ENCODE data around the gene ACKR2. TPM values are rescaled to one million over a fixed set of nuclear protein-coding genes. Genes with fewer than 3 reads are reported as not detected.

The ACKR2 gene
- polyA plus RNA-seq, 1 donor (not counting 4 experiments of a cell fraction or from before 2014, with no cell fraction given), result 0.22 TPM

DNA sequence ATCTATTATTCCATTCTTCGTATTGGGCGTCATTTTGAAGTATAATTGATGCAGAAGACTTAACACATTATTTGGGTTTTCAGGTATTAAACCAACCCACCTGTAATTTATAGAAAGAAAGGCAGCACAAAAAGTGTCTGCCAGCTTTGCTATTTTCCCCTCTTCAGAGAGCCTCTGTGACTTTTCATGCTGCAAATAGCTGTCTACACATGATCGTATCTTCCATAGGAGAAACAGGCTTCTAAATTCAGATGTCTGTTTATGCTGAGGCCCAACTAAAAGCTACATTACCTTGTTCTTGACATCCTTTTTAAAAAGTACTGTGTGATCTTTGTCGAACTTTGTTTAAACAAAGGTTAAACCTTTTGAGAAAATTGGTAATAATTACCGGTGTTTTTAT, 5.0 kb downstream of the ACKR2 start:
- Histone ChIP-seq H4K20me1 (ENCODE audit: control insufficient read depth, extremely low read depth, insufficient read depth, low read length) (no peaks in the 10 kb centered on the region), H3K9ac (ENCODE audit: control insufficient read depth, extremely low read depth, insufficient read depth, low read length) (no peak overlapping the region), H3K79me2 (ENCODE audit: control insufficient read depth, insufficient read depth, low read length) (no peaks in the 10 kb centered on the region), H2AFZ (ENCODE audit: control insufficient read depth, low read length) (no peak overlapping the region), H3K4me3 (ENCODE audit: control insufficient read depth in 2 of 3, extremely low read depth in 1 of 3, insufficient read depth in 2 of 3, low read depth in 1 of 3, low read length in 3 of 3) (no peak overlapping the region), H3K9me1 (ENCODE audit: control insufficient read depth, extremely low read depth, insufficient read depth, low read length) (no peaks in the 10 kb centered on the region), H3K4me1 (ENCODE audit: control insufficient read depth, extremely low read depth, insufficient read depth, low read length) (peaks cover 10% of the 10 kb centered on the region), H3K36me3 (ENCODE audit: control insufficient read depth in 2 of 2, extremely low read depth in 1 of 2, insufficient read depth in 2 of 2, low read length in 2 of 2) (no peaks in the 10 kb centered on the region), H3K9me3 (ENCODE audit: control insufficient read depth, low read depth, low read length) (no peaks in the 10 kb centered on the region), H3K27ac (ENCODE audit: control insufficient read depth, insufficient read depth, low read length) (no peak overlapping the region), H3K4me2 (ENCODE audit: control insufficient read depth, extremely low read depth, insufficient read depth, low read depth, low read length) (no peak overlapping the region), H3K27me3 (ENCODE audit: control insufficient read depth, extremely low read depth, insufficient read depth, low read length) (no peaks in the 10 kb centered on the region)
- dilution Hi-C loops (cut with MboI; ENCODE audit: extremely low pct_ligation_motif_present, low sequenced_read_pairs), result no loop called here
- no peak for DNase-seq (ENCODE audit: low read depth, low spot score)
- TF ChIP-seq, protein P1, sequence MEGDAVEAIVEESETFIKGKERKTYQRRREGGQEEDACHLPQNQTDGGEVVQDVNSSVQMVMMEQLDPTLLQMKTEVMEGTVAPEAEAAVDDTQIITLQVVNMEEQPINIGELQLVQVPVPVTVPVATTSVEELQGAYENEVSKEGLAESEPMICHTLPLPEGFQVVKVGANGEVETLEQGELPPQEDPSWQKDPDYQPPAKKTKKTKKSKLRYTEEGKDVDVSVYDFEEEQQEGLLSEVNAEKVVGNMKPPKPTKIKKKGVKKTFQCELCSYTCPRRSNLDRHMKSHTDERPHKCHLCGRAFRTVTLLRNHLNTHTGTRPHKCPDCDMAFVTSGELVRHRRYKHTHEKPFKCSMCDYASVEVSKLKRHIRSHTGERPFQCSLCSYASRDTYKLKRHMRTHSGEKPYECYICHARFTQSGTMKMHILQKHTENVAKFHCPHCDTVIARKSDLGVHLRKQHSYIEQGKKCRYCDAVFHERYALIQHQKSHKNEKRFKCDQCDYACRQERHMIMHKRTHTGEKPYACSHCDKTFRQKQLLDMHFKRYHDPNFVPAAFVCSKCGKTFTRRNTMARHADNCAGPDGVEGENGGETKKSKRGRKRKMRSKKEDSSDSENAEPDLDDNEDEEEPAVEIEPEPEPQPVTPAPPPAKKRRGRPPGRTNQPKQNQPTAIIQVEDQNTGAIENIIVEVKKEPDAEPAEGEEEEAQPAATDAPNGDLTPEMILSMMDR (optimal IDR thresholded peaks at IDR 0.05 in 1 of 3, IDR thresholded peaks at IDR 0.05 in 1 of 3, conservative IDR thresholded peaks at IDR 0.05 in 1 of 3; ENCODE audit: extremely low read depth in 1 of 3, insufficient read depth in 2 of 3, low read length in 3 of 3), result no peak
- no peak for TF ChIP-seq EZH2 (IDR thresholded peaks at IDR 0.05; ENCODE audit: low read length)
- no peak for FAIRE-seq

DNA sequence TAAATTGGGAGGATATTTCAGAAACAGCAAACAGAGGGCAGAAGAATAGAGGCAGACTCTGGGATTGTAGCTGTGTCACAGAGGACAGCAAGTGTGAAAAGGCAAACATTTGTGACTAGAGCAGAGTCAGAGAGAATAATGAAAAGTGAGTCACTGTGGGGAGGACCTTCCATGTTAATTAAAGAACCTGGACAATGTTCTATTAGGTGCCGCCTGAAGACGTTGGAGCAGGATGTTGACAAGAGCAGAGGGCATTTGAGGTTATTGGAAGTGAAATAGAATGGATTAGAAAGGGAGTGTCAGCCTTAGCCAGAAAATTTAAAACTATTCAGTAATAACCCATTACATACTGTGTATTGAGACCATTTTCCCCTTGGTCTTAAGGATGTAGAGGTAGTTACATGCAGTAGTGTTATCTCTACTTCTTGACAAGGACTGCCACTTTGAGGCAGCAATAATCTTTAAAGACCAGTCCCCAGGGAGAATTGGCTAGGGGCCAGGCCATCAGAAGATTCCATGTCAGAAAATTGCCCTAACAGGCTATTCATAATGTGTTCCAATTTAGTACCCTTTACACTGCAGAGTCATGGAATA, 5.8 kb downstream of the ACKR2 start:
- H3K4me1 ChIP-seq (ENCODE audit: control insufficient read depth, extremely low read depth, insufficient read depth, low read length), result peaks cover 10% of the 10 kb centered on the region
- H3K4me2 ChIP-seq (ENCODE audit: control insufficient read depth, extremely low read depth, insufficient read depth, low read depth, low read length), result no peak overlapping the region
- DNase-seq (ENCODE audit: low read depth, low spot score) (no peak), FAIRE-seq (peak; percentile 39)
- no peak overlapping the region for H2AFZ ChIP-seq (ENCODE audit: control insufficient read depth, low read length)
- no peak overlapping the region for H3K9ac ChIP-seq (ENCODE audit: control insufficient read depth, extremely low read depth, insufficient read depth, low read length)
- no peak overlapping the region for H3K4me3 ChIP-seq (ENCODE audit: control insufficient read depth in 2 of 3, extremely low read depth in 1 of 3, insufficient read depth in 2 of 3, low read depth in 1 of 3, low read length in 3 of 3)
- dilution Hi-C loops (cut with MboI; ENCODE audit: extremely low pct_ligation_motif_present, low sequenced_read_pairs), result no loop called here
- no peak overlapping the region for H3K27ac ChIP-seq (ENCODE audit: control insufficient read depth, insufficient read depth, low read length)
- no peaks in the 10 kb centered on the region for H3K9me3 ChIP-seq (ENCODE audit: control insufficient read depth, low read depth, low read length)
- TF ChIP-seq, protein P1 (optimal IDR thresholded peaks at IDR 0.05 in 1 of 3, IDR thresholded peaks at IDR 0.05 in 1 of 3, conservative IDR thresholded peaks at IDR 0.05 in 1 of 3; ENCODE audit: extremely low read depth in 1 of 3, insufficient read depth in 2 of 3, low read length in 3 of 3), result no peak
- TF ChIP-seq EZH2 (IDR thresholded peaks at IDR 0.05; ENCODE audit: low read length), result no peak
- no peaks in the 10 kb centered on the region for H4K20me1 ChIP-seq (ENCODE audit: control insufficient read depth, extremely low read depth, insufficient read depth, low read length)
- no peaks in the 10 kb centered on the region for H3K79me2 ChIP-seq (ENCODE audit: control insufficient read depth, insufficient read depth, low read length)
- no peaks in the 10 kb centered on the region for H3K27me3 ChIP-seq (ENCODE audit: control insufficient read depth, extremely low read depth, insufficient read depth, low read length)
- no peaks in the 10 kb centered on the region for H3K9me1 ChIP-seq (ENCODE audit: control insufficient read depth, extremely low read depth, insufficient read depth, low read length)
- H3K36me3 ChIP-seq (ENCODE audit: control insufficient read depth in 2 of 2, extremely low read depth in 1 of 2, insufficient read depth in 2 of 2, low read length in 2 of 2), result no peaks in the 10 kb centered on the region

Measured in keratinocyte (primary cell).